Measurements from ENCODE around the gene CDH23.

GRCh38 chr10:71567006-71567405, 170.3 kb downstream of the CDH23 start:
- TF ChIP-seq CTCF (IDR thresholded peaks at IDR 0.05; ENCODE audit: poor library complexity, severe bottlenecking) (no peak), TAF1 (IDR thresholded peaks at IDR 0.05; ENCODE audit: low read depth) (no peak), EZH2 (IDR thresholded peaks at IDR 0.05; ENCODE audit: borderline replicate concordance, insufficient read depth, low read length, poor library complexity, severe bottlenecking) (no peak), MXI1 (conservative IDR thresholded peaks at IDR 0.05; ENCODE audit: poor library complexity, severe bottlenecking) (no peak)

Measured in neural cell (in vitro differentiated cells).